ENCODE data around the gene KRTAP10-8. TPM values are rescaled to one million over a fixed set of nuclear protein-coding genes. Genes with fewer than 3 reads are reported as not detected.

KRTAP10-8 gene
- total and polyA plus RNA-seq, 2 of the 4 experiments (the other 2 are of a cell fraction) = not detected

- Histone ChIP-seq H3K14ac (replicated peaks; ENCODE audit: low read depth, low read length) (no peak within 1 kb of the TSS), H3K27ac (ENCODE audit: insufficient read depth, low read length) (no peak within 1 kb of the TSS), H3K27me3 (ENCODE audit: control insufficient read depth, insufficient read depth, low read length) (no peaks in the 10 kb centered on the region; the same call in 1 of the 2 replicates), H2AK9ac (replicated peaks; ENCODE audit: low read depth, low read length, poor library complexity) (no peak within 1 kb of the TSS), H3K79me1 (ENCODE audit: low read depth in 1 of 2, low read length in 2 of 2) (no peaks in the 10 kb centered on the region), H2AK5ac (ENCODE audit: low read depth, low read length) (no peak within 1 kb of the TSS), H4K8ac (ENCODE audit: low read depth in 2 of 2, low read length in 2 of 2) (no peak within 1 kb of the TSS), H3K4me1 (ENCODE audit: control insufficient read depth, insufficient read depth, low read length) (no peaks in the 10 kb centered on the region), H2BK5ac (ENCODE audit: low read depth, low read length, poor library complexity, severe bottlenecking) (no peak within 1 kb of the TSS), H3K9ac (ENCODE audit: low read depth, low read length) (no peak within 1 kb of the TSS), H3K4ac (ENCODE audit: low read depth, low read length) (no peak within 1 kb of the TSS), H4K5ac (ENCODE audit: low read depth, low read length) (no peak within 1 kb of the TSS), H3K18ac (ENCODE audit: low read depth, low read length) (no peak within 1 kb of the TSS), H3K56ac (ENCODE audit: extremely low read depth, insufficient read depth, low read length) (no peak within 1 kb of the TSS), H2AFZ (replicated peaks; ENCODE audit: low read length, poor library complexity) (peak within 1 kb of the TSS; percentile 32), H2BK20ac (ENCODE audit: low read depth, low read length) (no peak within 1 kb of the TSS), H3K36me3 (ENCODE audit: control insufficient read depth, insufficient read depth, low read length) (no peaks in the 10 kb centered on the region), H3K9me3 (ENCODE audit: control insufficient read depth, insufficient read depth, low read length) (0 out of 2 replicates have a peak, but pooled peaks cover 5% of the 10 kb centered on the region), H4K91ac (ENCODE audit: insufficient read depth, low read depth, low read length) (no peak within 1 kb of the TSS), H3K4me3 (ENCODE audit: insufficient read depth, low read depth, low read length) (no peak within 1 kb of the TSS), H3K4me2 (ENCODE audit: low read depth, low read length) (no peak within 1 kb of the TSS), H3K23ac (ENCODE audit: low read depth, low read length) (no peak within 1 kb of the TSS), H2BK15ac (ENCODE audit: low read depth, low read length) (no peak within 1 kb of the TSS), H3K9me1 (ENCODE audit: insufficient read depth, low read length) (no peaks in the 10 kb centered on the region), H2BK120ac (ENCODE audit: low read depth, low read length) (no peak within 1 kb of the TSS), H4K20me1 (ENCODE audit: insufficient read depth, low read length) (no peaks in the 10 kb centered on the region)
- 30% methylated on average over 2 of the region's 21 CpGs; no CpG with 5 or more reads in 1 of the 2 experiments for WGBS, 2 experiments (ENCODE audit: extremely low coverage in 2 of 2, insufficient read length in 1 of 2)
- dilution Hi-C loops (cut with HindIII; ENCODE audit: low sequenced_read_pairs, unreplicated experiment) = no loop called here
- DNase-seq (no peak), ATAC-seq (ENCODE audit: low read depth) (no peak)
- no TSS peak for BruUV-seq (replicated peaks)
- POLR2A ChIA-PET (ENCODE audit: unreplicated experiment) = no interaction called here
- in situ Hi-C loops (cut with MboI; ENCODE audit: low sequenced_read_pairs) = no loop called here
- TF ChIP-seq ELK1 (IDR thresholded peaks at IDR 0.05; ENCODE audit: borderline replicate concordance, low read depth, low read length) (no peak), SMC3 (IDR thresholded peaks at IDR 0.05; ENCODE audit: low read depth, low read length) (no peak), MAFK (IDR thresholded peaks at IDR 0.05; ENCODE audit: low read depth, low read length) (no peak), RFX5 (IDR thresholded peaks at IDR 0.05; ENCODE audit: low read depth, low read length) (no peak), POLR2A (IDR thresholded peaks at IDR 0.05; ENCODE audit: low read depth, low read length) (no peak), CTCF (conservative IDR thresholded peaks at IDR 0.05; ENCODE audit: low read depth, low read length) (no peak), RAD21 (IDR thresholded peaks at IDR 0.05; ENCODE audit: low read length) (no peak), NFE2L2 (IDR thresholded peaks at IDR 0.05; ENCODE audit: low read depth, low read length) (no peak)
- CTCF ChIA-PET = no interaction called here
- intact Hi-C loops (cut with micrococcal nuclease) = no loop called here
These were observed 25.4 kb downstream of the KRTAP10-8 start, which contains the start of gene KRTAP10-10 for GRCh38 chr21:44637018-44637850. TSS of gene KRTAP10-10 (plus strand) at chr21:44637356. CDS start at chr21:44637418, 62 bp downstream.

Data from IMR-90 (cell line).